Measurements from ENCODE around the gene OAT.

Gene OAT

GRCh38 chr10:124418726-124419501 lies at the start of gene OAT:
TSS of gene OAT (minus strand) at chr10:124418923. CDS start at chr10:124412171, 6,752 bp downstream.
- peak; percentile 94 for DNase-seq

- DNase-seq, result no peak
Observed at GRCh38 chr10:124467165-124467564, 48.4 kb upstream of the OAT start.

GRCh38 chr10:124465777-124466488 lies 47.2 kb upstream of the OAT start:
- DNase-seq, result no peak

- DNase-seq, result peak; percentile 7
Observed at GRCh38 chr10:124465003-124465776, 46.5 kb upstream of the OAT start.

- no peak for DNase-seq
Observed at GRCh38 chr10:124464028-124464965, 45.6 kb upstream of the OAT start.

- DNase-seq, result no peak
Observed at GRCh38 chr10:124462348-124462695, 43.6 kb upstream of the OAT start.

- peak; percentile 83 for DNase-seq
Observed at GRCh38 chr10:124461642-124462347, 43.1 kb upstream of the OAT start, which contains the start of gene LHPP. TSS of gene LHPP (plus strand) at chr10:124461823. CDS start at chr10:124461863, 40 bp downstream.

GRCh38 chr10:124460144-124460543 lies 41.4 kb upstream of the OAT start:
- no peak for DNase-seq

- no peak for DNase-seq
Observed at GRCh38 chr10:124459395-124459794, 40.7 kb upstream of the OAT start.

- DNase-seq, result no peak
Observed at GRCh38 chr10:124458889-124459288, 40.2 kb upstream of the OAT start.

GRCh38 chr10:124458473-124458872 lies 39.8 kb upstream of the OAT start:
- DNase-seq, result no peak

GRCh38 chr10:124455441-124455840 lies 36.7 kb upstream of the OAT start:
- DNase-seq, result no peak

- DNase-seq, result no peak
Observed at GRCh38 chr10:124453960-124454610, 35.4 kb upstream of the OAT start.

GRCh38 chr10:124451276-124451675 lies 32.6 kb upstream of the OAT start:
- DNase-seq, result no peak

GRCh38 chr10:124450783-124451057 lies 32.0 kb upstream of the OAT start:
- no peak for DNase-seq

- no peak for DNase-seq
Observed at GRCh38 chr10:124450012-124450782, 31.5 kb upstream of the OAT start, which contains the start of gene NKX1-2. TSS of gene NKX1-2 (minus strand) at chr10:124450035. CDS start at chr10:124449943, 92 bp downstream.

- no peak for DNase-seq
Observed at GRCh38 chr10:124449170-124450011, 30.7 kb upstream of the OAT start.

GRCh38 chr10:124448696-124449169 lies 30.0 kb upstream of the OAT start:
- DNase-seq, result no peak

- DNase-seq, result no peak
Observed at GRCh38 chr10:124447751-124448466, 29.2 kb upstream of the OAT start.

Measured in CD4-positive, alpha-beta T cell treated with Interleukin-4 for 4 hours (primary cell).